SK-N-SH (cell line): ENCODE data around the gene BABAM1. TPM values are rescaled to one million over a fixed set of nuclear protein-coding genes. Genes with fewer than 3 reads are reported as not detected.

Experiments used
- CTCF ChIA-PET: fragments of 300-600, 350-600 bp; formaldehyde crosslinking; extraction: SDS; loops from one replicate; lab custom pipeline; 2021; lab: Yijun Ruan, JAX
- POLR2A ChIA-PET: fragments of 350-600 bp; sonication (Branson Sonifier 250); formaldehyde crosslinking; extraction: SDS; loops from one replicate; lab custom pipeline; 2020; ENCODE audit warnings: antibody characterized with exemption, inconsistent platforms; lab: Yijun Ruan, JAX
- DNase-seq: peaks from one replicate; pipeline ENCODE4 v3.0.0; 2012
- H2AFZ ChIP-seq: fragments of 200-600 bp; sonication (generic); 2 replicates; pipeline ENCODE4 v1.8.1; 2016; ENCODE audit warnings: antibody characterized with exemption, mild to moderate bottlenecking, low read depth
- H3F3A ChIP-seq: fragments of 200-600 bp; sonication (generic); replicated peaks from 2 replicates; pipeline ENCODE3; 2016; ENCODE audit warnings: antibody characterized with exemption, mild to moderate bottlenecking; ENCODE audit not compliant: insufficient read depth
- H3K27ac ChIP-seq, 2 experiments: fragments of 200-500 bp in 1 of 2; fragments of 200-600 bp in 1 of 2; sonication (Bioruptor generic) in 1 of 2; sonication (generic), shearing (Covaris generic) in 1 of 2; 2 replicates each; pipeline versions ENCODE4 v1.5.1 to v1.6.1; 2014 to 2016; ENCODE audit warnings: low read depth in 2 of 2, inconsistent platforms in 1 of 2, low read length in 1 of 2, mild to moderate bottlenecking in 1 of 2, mixed read lengths in 1 of 2
- H3K27me3 ChIP-seq: fragments of 200-600 bp; sonication (generic), shearing (Covaris generic); 2 replicates; pipeline ENCODE4 v1.6.1; 2016; ENCODE audit warnings: mixed run types; ENCODE audit not compliant: insufficient read depth
- H3K36me3 ChIP-seq, 2 experiments: fragments of 200-500 bp in 1 of 2; fragments of 200-600 bp in 1 of 2; sonication (Bioruptor generic) in 1 of 2; sonication (generic) in 1 of 2; replicated peaks in 1 of 2; 2 replicates each; pipeline versions ENCODE3 to v1.5.1; 2014 to 2016; ENCODE audit warnings: low read length in 1 of 2, mild to moderate bottlenecking in 1 of 2; ENCODE audit not compliant: insufficient read depth in 2 of 2, control insufficient read depth in 1 of 2
- H3K4me1 ChIP-seq, 2 experiments: fragments of 200-500 bp in 1 of 2; fragments of 200-600 bp in 1 of 2; sonication (Bioruptor generic) in 1 of 2; sonication (generic), shearing (Covaris generic) in 1 of 2; 2 replicates each; pipeline versions ENCODE4 v1.5.1 to v1.6.1; 2014 to 2016; ENCODE audit warnings: low read depth in 1 of 2, low read length in 1 of 2, mixed run types in 1 of 2; ENCODE audit not compliant: insufficient read depth in 2 of 2, control insufficient read depth in 1 of 2
- H3K4me2 ChIP-seq: fragments of 200-600 bp; sonication (generic), shearing (Covaris generic); 2 replicates; pipeline ENCODE4 v1.6.1; 2017; ENCODE audit warnings: mixed run types
- H3K4me3 ChIP-seq, 2 experiments: fragments of 200-500 bp in 1 of 2; fragments of 200-600 bp in 1 of 2; sonication (Bioruptor generic) in 1 of 2; sonication (generic), shearing (Covaris generic) in 1 of 2; 2 replicates each; pipeline versions ENCODE4 v1.5.1 to v1.8.1; 2014 to 2016; ENCODE audit warnings: low read depth in 2 of 2, inconsistent platforms in 1 of 2, low read length in 1 of 2, mild to moderate bottlenecking in 1 of 2, mixed read lengths in 1 of 2, moderate library complexity in 1 of 2
- H3K79me2 ChIP-seq: fragments of 200-600 bp; sonication (generic); 2 replicates; pipeline ENCODE4 v1.8.1; 2017; ENCODE audit warnings: mild to moderate bottlenecking; ENCODE audit not compliant: insufficient read depth
- H3K9ac ChIP-seq: fragments of 200-600 bp; sonication (generic); 2 replicates; pipeline ENCODE4 v1.6.1; 2017; ENCODE audit warnings: mixed run types
- H3K9me2 ChIP-seq: fragments of 200-600 bp; sonication (generic); 2 replicates; pipeline ENCODE4 v1.6.1; 2017; ENCODE audit warnings: mixed run types
- H3K9me3 ChIP-seq: fragments of 200-600 bp; sonication (generic); 2 replicates; pipeline ENCODE4 v1.6.1; 2017; ENCODE audit warnings: mixed run types, mild to moderate bottlenecking, moderate library complexity
- H4K20me1 ChIP-seq: fragments of 200-600 bp; sonication (generic); 2 replicates; pipeline ENCODE4 v1.6.1; 2017; ENCODE audit warnings: mild to moderate bottlenecking, mixed run types; ENCODE audit not compliant: insufficient read depth
- CHD2 ChIP-seq: fragments of 150-350 bp; IDR thresholded peaks from 2 replicates; pipeline ENCODE4 v1.6.1; 2018; ENCODE audit warnings: low read length; ENCODE audit not compliant: partially characterized antibody
- EP300 ChIP-seq, 2 experiments: IDR thresholded peaks; 2 replicates each; pipeline versions ENCODE4 v1.4.0 to v1.6.1; 2012; ENCODE audit warnings: borderline replicate concordance in 1 of 2, low read depth in 1 of 2, low read length in 1 of 2
- FOXJ3 ChIP-seq: sonication (generic); formaldehyde crosslinking; IDR thresholded peaks from 2 replicates; pipeline ENCODE4 v1.5.1; 2020; ENCODE audit warnings: mild to moderate bottlenecking, missing genetic modification reagents
- JUND ChIP-seq: IDR thresholded peaks from 2 replicates; pipeline ENCODE4 v1.4.0; 2012
- MXI1 ChIP-seq: IDR thresholded peaks from 2 replicates; pipeline ENCODE4 v1.6.1; 2012; ENCODE audit warnings: mild to moderate bottlenecking, low read depth, low read length, improper control_type of control experiment
- NFIC ChIP-seq: IDR thresholded peaks from 2 replicates; pipeline ENCODE4 v1.4.0; 2012; ENCODE audit warnings: borderline replicate concordance
- NRF1 ChIP-seq: IDR thresholded peaks from 2 replicates; pipeline ENCODE4 v1.6.1; 2012; ENCODE audit warnings: low read depth, mild to moderate bottlenecking, low read length
- POLR2AphosphoS5 ChIP-seq: IDR thresholded peaks from 2 replicates; pipeline ENCODE4 v1.6.1; 2012; ENCODE audit warnings: low read depth, low read length
- RAD21 ChIP-seq: IDR thresholded peaks from 2 replicates; pipeline ENCODE4 v1.6.1; 2012; ENCODE audit warnings: mild to moderate bottlenecking, low read length
- RCOR1 ChIP-seq: fragments of 150-350 bp; IDR thresholded peaks from 2 replicates; pipeline ENCODE4 v1.6.1; 2017; ENCODE audit warnings: antibody characterized with exemption, low read length
- SIN3A ChIP-seq: IDR thresholded peaks from 2 replicates; pipeline ENCODE4 v1.6.1; 2012; ENCODE audit warnings: low read depth, mild to moderate bottlenecking, low read length, moderate library complexity, borderline replicate concordance
- SMC3 ChIP-seq: IDR thresholded peaks from 2 replicates; pipeline ENCODE4 v1.6.1; 2012; ENCODE audit warnings: low read depth, low read length, improper control_type of control experiment
- TAF1 ChIP-seq: IDR thresholded peaks from 2 replicates; pipeline ENCODE4 v1.6.1; 2012; ENCODE audit warnings: low read depth, mild to moderate bottlenecking, low read length, moderate library complexity, borderline replicate concordance
- TCF12 ChIP-seq: IDR thresholded peaks from 2 replicates; pipeline ENCODE4 v1.4.0; 2012
- TEAD4 ChIP-seq: IDR thresholded peaks from 2 replicates; pipeline ENCODE4 v1.4.0; 2012; ENCODE audit warnings: mild to moderate bottlenecking, borderline replicate concordance; ENCODE audit not compliant: insufficient read depth
- WGBS: methylation state at CpG from one replicate; pipeline ENCODE4 v1.1.6; 2017; ENCODE audit warnings: low lambda C conversion rate; 5-methylcytosine and 5-hydroxymethylcytosine counted together
- polyA plus RNA-seq, 3 experiments: library from polyadenylated mRNA; depleted of rRNA; stranded (reverse); fragments of >200 nt; gene quantifications; 2 replicates each; pipeline ENCODE4 v1.2.3, GENCODE V29; 2012
- TF ChIP-seq, protein P1 (sequence below): fragments of 150-350 bp; IDR thresholded peaks from 2 replicates; pipeline ENCODE4 v1.6.1; 2017; ENCODE audit warnings: antibody characterized with exemption, low read length, low read depth, borderline replicate concordance
- TF ChIP-seq, protein P2 (sequence below): IDR thresholded peaks from 2 replicates; pipeline ENCODE4 v1.6.1; 2012; ENCODE audit warnings: mild to moderate bottlenecking, low read depth, low read length, moderate library complexity
- TF ChIP-seq, protein P3 (sequence below): IDR thresholded peaks from 2 replicates; pipeline ENCODE4 v1.4.0; 2012; ENCODE audit warnings: low read depth, borderline replicate concordance

Gene BABAM1
- polyA plus RNA-seq, 1 of the 3 experiments (the other 2 are of a cell fraction) = 192 TPM

GRCh38 chr19:17249887-17250548 lies 17.2 kb upstream of the BABAM1 start:
- DNase-seq = no peak
- Histone ChIP-seq H3K4me3 (no peak overlapping the region), H3K9me2 (no peaks in the 10 kb centered on the region), H3K36me3 (no peaks in the 10 kb centered on the region), H2AFZ (no peak overlapping the region), H3K4me2 (no peak overlapping the region), H3K79me2 (peaks cover 3% of the 10 kb centered on the region), H4K20me1 (no peaks in the 10 kb centered on the region), H3K4me1 (peaks cover 6 to 16% of the 10 kb centered on the region in 2 experiments; a peak in 2 of 4 replicates), H3K9ac (no peak overlapping the region), H3K27ac (no peak overlapping the region), H3F3A (no peaks in the 10 kb centered on the region), H3K27me3 (no peaks in the 10 kb centered on the region), H3K9me3 (no peaks in the 10 kb centered on the region)
- POLR2A ChIA-PET = no interaction called here
- TF ChIP-seq, protein P1, sequence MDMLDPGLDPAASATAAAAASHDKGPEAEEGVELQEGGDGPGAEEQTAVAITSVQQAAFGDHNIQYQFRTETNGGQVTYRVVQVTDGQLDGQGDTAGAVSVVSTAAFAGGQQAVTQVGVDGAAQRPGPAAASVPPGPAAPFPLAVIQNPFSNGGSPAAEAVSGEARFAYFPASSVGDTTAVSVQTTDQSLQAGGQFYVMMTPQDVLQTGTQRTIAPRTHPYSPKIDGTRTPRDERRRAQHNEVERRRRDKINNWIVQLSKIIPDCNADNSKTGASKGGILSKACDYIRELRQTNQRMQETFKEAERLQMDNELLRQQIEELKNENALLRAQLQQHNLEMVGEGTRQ = no peak
- TF ChIP-seq SIN3A = no peak
- TF ChIP-seq TAF1 = no peak
- no peak for TF ChIP-seq CHD2
- TF ChIP-seq TCF12 = no peak
- no peak for TF ChIP-seq JUND
- TF ChIP-seq RCOR1 = no peak
- TF ChIP-seq MXI1 = no peak
- TF ChIP-seq SMC3 = no peak
- no peak for TF ChIP-seq NRF1
- no peak for TF ChIP-seq TEAD4
- TF ChIP-seq RAD21 = no peak
- WGBS = 94% methylated on average over 11 of the region's 15 CpGs
- CTCF ChIA-PET = interaction anchor here (0.6 to 2.9 kb wide), 4 partner anchors 11 to 34 kb away, joined by 3 to 14 read pairs (median 4); no protein-coding TSS in a partner anchor

- ChIA-PET POLR2A (no interaction called here), CTCF (no interaction called here)
- H3K9me2 ChIP-seq = no peaks in the 10 kb centered on the region
- no peaks in the 10 kb centered on the region for H3K4me1 ChIP-seq
- no peaks in the 10 kb centered on the region for H3F3A ChIP-seq
- no peaks in the 10 kb centered on the region for H4K20me1 ChIP-seq
- H2AFZ ChIP-seq = no peak overlapping the region
- no peak overlapping the region for H3K9ac ChIP-seq
- no peaks in the 10 kb centered on the region for H3K27me3 ChIP-seq
- no peak for DNase-seq
- H3K79me2 ChIP-seq = no peaks in the 10 kb centered on the region
- WGBS = 81% methylated on average over 10 of the region's 10 CpGs
- peaks cover 5% of the 10 kb centered on the region; the same call in 1 of the 2 replicates for H3K9me3 ChIP-seq
- no peak overlapping the region for H3K27ac ChIP-seq
- no peak overlapping the region for H3K4me2 ChIP-seq
- H3K4me3 ChIP-seq = no peak overlapping the region
- no peaks in the 10 kb centered on the region for H3K36me3 ChIP-seq
- TF ChIP-seq, protein P2, sequence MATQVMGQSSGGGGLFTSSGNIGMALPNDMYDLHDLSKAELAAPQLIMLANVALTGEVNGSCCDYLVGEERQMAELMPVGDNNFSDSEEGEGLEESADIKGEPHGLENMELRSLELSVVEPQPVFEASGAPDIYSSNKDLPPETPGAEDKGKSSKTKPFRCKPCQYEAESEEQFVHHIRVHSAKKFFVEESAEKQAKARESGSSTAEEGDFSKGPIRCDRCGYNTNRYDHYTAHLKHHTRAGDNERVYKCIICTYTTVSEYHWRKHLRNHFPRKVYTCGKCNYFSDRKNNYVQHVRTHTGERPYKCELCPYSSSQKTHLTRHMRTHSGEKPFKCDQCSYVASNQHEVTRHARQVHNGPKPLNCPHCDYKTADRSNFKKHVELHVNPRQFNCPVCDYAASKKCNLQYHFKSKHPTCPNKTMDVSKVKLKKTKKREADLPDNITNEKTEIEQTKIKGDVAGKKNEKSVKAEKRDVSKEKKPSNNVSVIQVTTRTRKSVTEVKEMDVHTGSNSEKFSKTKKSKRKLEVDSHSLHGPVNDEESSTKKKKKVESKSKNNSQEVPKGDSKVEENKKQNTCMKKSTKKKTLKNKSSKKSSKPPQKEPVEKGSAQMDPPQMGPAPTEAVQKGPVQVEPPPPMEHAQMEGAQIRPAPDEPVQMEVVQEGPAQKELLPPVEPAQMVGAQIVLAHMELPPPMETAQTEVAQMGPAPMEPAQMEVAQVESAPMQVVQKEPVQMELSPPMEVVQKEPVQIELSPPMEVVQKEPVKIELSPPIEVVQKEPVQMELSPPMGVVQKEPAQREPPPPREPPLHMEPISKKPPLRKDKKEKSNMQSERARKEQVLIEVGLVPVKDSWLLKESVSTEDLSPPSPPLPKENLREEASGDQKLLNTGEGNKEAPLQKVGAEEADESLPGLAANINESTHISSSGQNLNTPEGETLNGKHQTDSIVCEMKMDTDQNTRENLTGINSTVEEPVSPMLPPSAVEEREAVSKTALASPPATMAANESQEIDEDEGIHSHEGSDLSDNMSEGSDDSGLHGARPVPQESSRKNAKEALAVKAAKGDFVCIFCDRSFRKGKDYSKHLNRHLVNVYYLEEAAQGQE = no peak
- no peak for TF ChIP-seq FOXJ3 (CRISPR knock-in tag)
- TF ChIP-seq SIN3A = no peak
- no peak for TF ChIP-seq POLR2AphosphoS5
- TF ChIP-seq, protein P1 = no peak
- TF ChIP-seq, protein P3, sequence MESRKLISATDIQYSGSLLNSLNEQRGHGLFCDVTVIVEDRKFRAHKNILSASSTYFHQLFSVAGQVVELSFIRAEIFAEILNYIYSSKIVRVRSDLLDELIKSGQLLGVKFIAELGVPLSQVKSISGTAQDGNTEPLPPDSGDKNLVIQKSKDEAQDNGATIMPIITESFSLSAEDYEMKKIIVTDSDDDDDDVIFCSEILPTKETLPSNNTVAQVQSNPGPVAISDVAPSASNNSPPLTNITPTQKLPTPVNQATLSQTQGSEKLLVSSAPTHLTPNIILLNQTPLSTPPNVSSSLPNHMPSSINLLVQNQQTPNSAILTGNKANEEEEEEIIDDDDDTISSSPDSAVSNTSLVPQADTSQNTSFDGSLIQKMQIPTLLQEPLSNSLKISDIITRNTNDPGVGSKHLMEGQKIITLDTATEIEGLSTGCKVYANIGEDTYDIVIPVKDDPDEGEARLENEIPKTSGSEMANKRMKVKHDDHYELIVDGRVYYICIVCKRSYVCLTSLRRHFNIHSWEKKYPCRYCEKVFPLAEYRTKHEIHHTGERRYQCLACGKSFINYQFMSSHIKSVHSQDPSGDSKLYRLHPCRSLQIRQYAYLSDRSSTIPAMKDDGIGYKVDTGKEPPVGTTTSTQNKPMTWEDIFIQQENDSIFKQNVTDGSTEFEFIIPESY = no peak
- no peak for TF ChIP-seq TAF1
- no peak for TF ChIP-seq EP300 (IDR thresholded peaks at IDR 0.05; ENCODE audit: borderline replicate concordance in 1 of 2, low read depth in 1 of 2, low read length in 1 of 2)
- TF ChIP-seq NFIC = no peak
- no peak for TF ChIP-seq RAD21
These were observed 12.6 kb upstream of the BABAM1 start for GRCh38 chr19:17254636-17255035.
